Osteoblast (primary cell): Measurements from ENCODE around the gene FHIT. TPM values are rescaled to one million over a fixed set of nuclear protein-coding genes. Genes with fewer than 3 reads are reported as not detected.

Experiments
- DNase-seq: peaks from one replicate; pipeline ENCODE4 v3.0.0; 2011; ENCODE audit warnings: low spot score, mixed read lengths; ENCODE audit not compliant: insufficient read length; ENCODE audit errors: missing footprints
- H2AFZ ChIP-seq: 2 replicates; pipeline ENCODE4 v1.6.0; 2011; ENCODE audit warnings: mild to moderate bottlenecking, low read length
- H3K27ac ChIP-seq: 2 replicates; pipeline ENCODE4 v1.5.1; 2011; ENCODE audit warnings: mild to moderate bottlenecking, low read depth, low read length, moderate library complexity
- H3K27me3 ChIP-seq: 2 replicates; pipeline ENCODE4 v1.6.0; 2012; ENCODE audit warnings: mild to moderate bottlenecking, control low read depth, inconsistent platforms, low read length, moderate library complexity; ENCODE audit not compliant: insufficient read depth
- H3K36me3 ChIP-seq: 2 replicates; pipeline ENCODE4 v1.5.1; 2011; ENCODE audit warnings: mild to moderate bottlenecking, low read length, control low read depth, moderate library complexity; ENCODE audit not compliant: insufficient read depth
- H3K4me1 ChIP-seq: 2 replicates; pipeline ENCODE4 v1.5.1; 2011; ENCODE audit warnings: mild to moderate bottlenecking, low read length, control low read depth, moderate library complexity; ENCODE audit not compliant: insufficient read depth
- H3K4me2 ChIP-seq: 2 replicates; pipeline ENCODE4 v1.6.0; 2011; ENCODE audit warnings: mild to moderate bottlenecking, low read length; ENCODE audit not compliant: insufficient read depth
- H3K4me3 ChIP-seq: fragments of 200-600 bp; sonication (generic); 3 replicates; pipeline ENCODE4 v1.5.1; 2012; ENCODE audit warnings: mild to moderate bottlenecking, low read length, inconsistent platforms; ENCODE audit not compliant: insufficient read depth
- H3K79me2 ChIP-seq: 2 replicates; pipeline ENCODE4 v1.6.0; 2012; ENCODE audit warnings: mild to moderate bottlenecking, low read length, control low read depth, inconsistent platforms; ENCODE audit not compliant: insufficient read depth
- H3K9me3 ChIP-seq: 2 replicates; pipeline ENCODE4 v1.5.1; 2011; ENCODE audit warnings: low read depth, low read length, control low read depth
- H4K20me1 ChIP-seq: 2 replicates; pipeline ENCODE4 v1.6.0; 2012; ENCODE audit warnings: mild to moderate bottlenecking, low read length, control low read depth; ENCODE audit not compliant: insufficient read depth
- CTCF ChIP-seq: IDR thresholded peaks from 2 replicates; pipeline ENCODE4 v1.5.1; 2011; ENCODE audit warnings: mild to moderate bottlenecking, low read depth, low read length, moderate library complexity; ENCODE audit errors: extremely low read depth
- total RNA-seq: library from RNA; depleted of rRNA; stranded (reverse); fragments of >200 nt; gene quantifications from 2 replicates; pipeline ENCODE4 v1.2.3, GENCODE V29; 2012

The FHIT gene
- total RNA-seq, 1 donor, result 3.3 TPM

GRCh38 chr3:59878038-59878427, 1373.2 kb downstream of the FHIT start:
- H3K4me2 ChIP-seq, result no peak overlapping the region
- H2AFZ ChIP-seq, result no peak overlapping the region
- no peaks in the 10 kb centered on the region for H3K4me1 ChIP-seq
- H3K79me2 ChIP-seq, result no peaks in the 10 kb centered on the region
- no peak overlapping the region for H3K27ac ChIP-seq
- no peaks in the 10 kb centered on the region for H4K20me1 ChIP-seq
- no peak for TF ChIP-seq CTCF
- no peaks in the 10 kb centered on the region for H3K36me3 ChIP-seq
- no peaks in the 10 kb centered on the region for H3K27me3 ChIP-seq
- no peak for DNase-seq
- H3K4me3 ChIP-seq, result no peak overlapping the region
- H3K9me3 ChIP-seq, result no peaks in the 10 kb centered on the region

GRCh38 chr3:59877263-59878037, 1373.8 kb downstream of the FHIT start:
- no peaks in the 10 kb centered on the region for H3K4me1 ChIP-seq
- H3K4me2 ChIP-seq, result no peak overlapping the region
- H4K20me1 ChIP-seq, result no peaks in the 10 kb centered on the region
- H3K27ac ChIP-seq, result no peak overlapping the region
- no peaks in the 10 kb centered on the region for H3K9me3 ChIP-seq
- no peaks in the 10 kb centered on the region for H3K36me3 ChIP-seq
- no peaks in the 10 kb centered on the region for H3K79me2 ChIP-seq
- no peak for TF ChIP-seq CTCF
- no peak overlapping the region for H3K4me3 ChIP-seq
- no peak for DNase-seq
- no peak overlapping the region for H2AFZ ChIP-seq
- no peaks in the 10 kb centered on the region for H3K27me3 ChIP-seq

- no peaks in the 10 kb centered on the region for H3K4me1 ChIP-seq
- H3K36me3 ChIP-seq, result no peaks in the 10 kb centered on the region
- H3K27ac ChIP-seq, result no peak overlapping the region
- H3K9me3 ChIP-seq, result no peaks in the 10 kb centered on the region
- H3K27me3 ChIP-seq, result no peaks in the 10 kb centered on the region
- H2AFZ ChIP-seq, result no peak overlapping the region
- H3K79me2 ChIP-seq, result no peaks in the 10 kb centered on the region
- no peak for TF ChIP-seq CTCF
- no peak for DNase-seq
- H3K4me2 ChIP-seq, result no peak overlapping the region
- H3K4me3 ChIP-seq, result no peak overlapping the region
- H4K20me1 ChIP-seq, result no peaks in the 10 kb centered on the region
These were observed 1374.7 kb downstream of the FHIT start for GRCh38 chr3:59876533-59877062.

- TF ChIP-seq CTCF, result no peak
- Histone ChIP-seq H3K27me3 (no peaks in the 10 kb centered on the region), H3K79me2 (no peaks in the 10 kb centered on the region), H2AFZ (no peak overlapping the region), H3K9me3 (no peaks in the 10 kb centered on the region), H3K27ac (no peak overlapping the region), H3K36me3 (no peaks in the 10 kb centered on the region), H3K4me3 (no peak overlapping the region), H3K4me2 (no peak overlapping the region), H4K20me1 (no peaks in the 10 kb centered on the region), H3K4me1 (no peaks in the 10 kb centered on the region)
- DNase-seq, result peak; percentile 71
These were observed 1377.5 kb downstream of the FHIT start for GRCh38 chr3:59873576-59874230.
